Right kidney (tissue), 1 donor: ENCODE results near the gene PCBP3.

ENCODE experiments used
- DNase-seq: peaks from one replicate; pipeline ENCODE4 v3.0.0-alpha.2; 2016

Gene PCBP3

GRCh38 chr21:45982758-45983648 lies 339.5 kb downstream of the PCBP3 start:
- peak; percentile 53 for DNase-seq

- DNase-seq, result no peak
These were observed 340.1 kb downstream of the PCBP3 start for GRCh38 chr21:45983649-45983965.

- no peak for DNase-seq
These were observed 340.5 kb downstream of the PCBP3 start for GRCh38 chr21:45983981-45984551.

GRCh38 chr21:45984584-45985095 lies 341.1 kb downstream of the PCBP3 start:
- DNase-seq, result no peak

GRCh38 chr21:45985471-45986315 lies 342.2 kb downstream of the PCBP3 start:
- no peak for DNase-seq

GRCh38 chr21:45986316-45987051 lies 343.0 kb downstream of the PCBP3 start:
- DNase-seq, result no peak

GRCh38 chr21:45987121-45987711 lies 343.7 kb downstream of the PCBP3 start:
- DNase-seq, result no peak

- no peak for DNase-seq
These were observed 345.1 kb downstream of the PCBP3 start for GRCh38 chr21:45988366-45989347.

- no peak for DNase-seq
These were observed 346.0 kb downstream of the PCBP3 start for GRCh38 chr21:45989355-45990048.

- no peak for DNase-seq
These were observed 346.7 kb downstream of the PCBP3 start for GRCh38 chr21:45990049-45990711.

- DNase-seq, result no peak
These were observed 347.4 kb downstream of the PCBP3 start for GRCh38 chr21:45990741-45991605.

GRCh38 chr21:45991606-45992300 lies 348.2 kb downstream of the PCBP3 start:
- no peak for DNase-seq
